Activated CD4-positive, alpha-beta memory T cell treated with anti-CD3 and anti-CD28 coated beads for 36 hours (primary cell): ENCODE data around the gene HSBP1L1. TPM values are rescaled to one million over a fixed set of nuclear protein-coding genes. Genes with fewer than 3 reads are reported as not detected.
A peak's percentile ranks its signal among the peaks of the same experiment; 100 is the strongest.

Experiments
- CTCF ChIA-PET: fragments of 350-600 bp; sonication (Branson Sonifier 250); formaldehyde crosslinking; loops from one replicate; lab custom pipeline; 2021; ENCODE audit warnings: antibody characterized with exemption, inconsistent platforms; lab: Charles Lee
- POLR2A ChIA-PET: fragments of 350-600 bp; sonication (Branson Sonifier 250); formaldehyde crosslinking; loops from one replicate; lab custom pipeline; 2021; ENCODE audit warnings: antibody characterized with exemption; lab: Charles Lee
- DNase-seq: peaks from one replicate; pipeline ENCODE4 v3.0.0-alpha.2; 2020
- H3K27ac Mint-ChIP-seq: one replicate; pipeline ENCODE4 v1.8.0; 2021; ENCODE audit warnings: mixed read lengths
- H3K27me3 Mint-ChIP-seq: one replicate; pipeline ENCODE4 v1.8.0; 2021; ENCODE audit warnings: mixed read lengths
- H3K36me3 Mint-ChIP-seq: one replicate; pipeline ENCODE4 v1.8.0; 2021; ENCODE audit warnings: mixed read lengths
- H3K4me1 Mint-ChIP-seq: one replicate; pipeline ENCODE4 v1.8.0; 2021; ENCODE audit warnings: low read depth, mixed read lengths
- H3K4me3 Mint-ChIP-seq: one replicate; pipeline ENCODE4 v1.8.0; 2021; ENCODE audit warnings: mild to moderate bottlenecking, mixed read lengths
- H3K9me3 Mint-ChIP-seq: one replicate; pipeline ENCODE4 v1.8.0; 2021; ENCODE audit warnings: mixed read lengths
- intact Hi-C: fragments of 100-400 bp; cut with micrococcal nuclease; formaldehyde crosslinking; loops from one replicate; pipeline ENCODE4 v1.15.1; 2023
- total RNA-seq, 2 experiments: library from RNA; stranded (reverse); gene quantifications; one replicate each; pipeline ENCODE4 v1.2.3, GENCODE V29; 2021

HSBP1L1 gene
- total RNA-seq, 2 experiments from 2014 or later = 8.5 to 8.8 TPM

- Mint-ChIP-seq H3K9me3 (no peaks in the 10 kb centered on the region), H3K4me1 (peaks cover 37% of the 10 kb centered on the region), H3K4me3 (peak overlapping the region; percentile 79), H3K27ac (peak overlapping the region; percentile 42), H3K36me3 (peaks cover 9% of the 10 kb centered on the region), H3K27me3 (no peaks in the 10 kb centered on the region)
- peak; percentile 30 for DNase-seq
- intact Hi-C loops = loop anchor here (1.0 to 2.0 kb wide), 6 partner anchors 13 to 271 kb away; partner anchors contain the start of genes ADNP2, CTDP1, RBFA and TXNL4A
- CTCF ChIA-PET = interaction anchor here (1.0 to 1.2 kb wide), 3 partner anchors 13 to 37 kb away, joined by 3 to 4 read pairs (median 4); no protein-coding TSS in a partner anchor
- POLR2A ChIA-PET = interaction anchor here (1.6 to 2.3 kb wide), 3 partner anchors 11 to 37 kb away, joined by 4 to 12 read pairs (median 8); partner anchors contain the start of genes HSBP1L1 and TXNL4A
Measured at GRCh38 chr18:79950515-79951341, 13.7 kb upstream of the HSBP1L1 start.

- H3K27ac Mint-ChIP-seq = peak within 1 kb of the TSS; percentile 42
- ChIA-PET POLR2A (interaction anchor here (1.1 to 2.3 kb wide), 4 partner anchors 9 to 36 kb away, joined by 3 to 12 read pairs (median 6); partner anchors contain the start of genes HSBP1L1 and TXNL4A), CTCF (interaction anchor here (0.6 to 1.2 kb wide), 4 partner anchors 10 to 795 kb away, joined by 3 to 4 read pairs (median 4); no protein-coding TSS in a partner anchor)
- peaks cover 29% of the 10 kb centered on the region for H3K4me1 Mint-ChIP-seq
- intact Hi-C loops = loop anchor here (1.0 to 2.0 kb wide), 6 partner anchors 12 to 272 kb away; partner anchors contain the start of genes ADNP2, CTDP1, RBFA and TXNL4A
- peak within 1 kb of the TSS; percentile 79 for H3K4me3 Mint-ChIP-seq
- no peaks in the 10 kb centered on the region for H3K27me3 Mint-ChIP-seq
- H3K36me3 Mint-ChIP-seq = peaks cover 9% of the 10 kb centered on the region
- no peaks in the 10 kb centered on the region for H3K9me3 Mint-ChIP-seq
- DNase-seq = peak; percentile 95
Measured at GRCh38 chr18:79951545-79952455, 12.6 kb upstream of the HSBP1L1 start, which contains the start of gene SLC66A2. SLC66A2 (minus strand) TSS chr18:79951653; CDS start chr18:79950926, 727 bp downstream.

GRCh38 chr18:79952456-79952995 is 11.9 kb upstream of the HSBP1L1 start:
- intact Hi-C loops = no loop called here

GRCh38 chr18:79952996-79953559 is 11.4 kb upstream of the HSBP1L1 start:
- Mint-ChIP-seq H3K9me3 (no peaks in the 10 kb centered on the region), H3K27me3 (no peaks in the 10 kb centered on the region), H3K36me3 (peaks cover 9% of the 10 kb centered on the region), H3K27ac (no peak overlapping the region), H3K4me1 (peaks cover 29% of the 10 kb centered on the region), H3K4me3 (no peak overlapping the region)
- POLR2A ChIA-PET = no interaction called here
- CTCF ChIA-PET = interaction anchor here (1.6 kb wide), 1 partner anchor 11 kb away, joined by 5 read pairs; the partner anchor contains the start of gene HSBP1L1
- intact Hi-C loops = no loop called here
- DNase-seq = no peak

More at GRCh38 chr18:79952456-79952995, 11.9 kb upstream of the HSBP1L1 start:
- Mint-ChIP-seq H3K9me3 (no peaks in the 10 kb centered on the region), H3K4me1 (peaks cover 29% of the 10 kb centered on the region), H3K4me3 (no peak overlapping the region), H3K27me3 (no peaks in the 10 kb centered on the region), H3K27ac (no peak overlapping the region), H3K36me3 (peaks cover 9% of the 10 kb centered on the region)
- ChIA-PET POLR2A (interaction anchor here (1.1 to 2.3 kb wide), 3 partner anchors 10 to 35 kb away, joined by 3 to 12 read pairs (median 8); partner anchors contain the start of genes HSBP1L1 and TXNL4A), CTCF (no interaction called here)
- DNase-seq = no peak

GRCh38 chr18:79953971-79954651 is 10.3 kb upstream of the HSBP1L1 start:
- Mint-ChIP-seq H3K9me3 (no peaks in the 10 kb centered on the region), H3K36me3 (peaks cover 3% of the 10 kb centered on the region), H3K27ac (no peak overlapping the region), H3K4me1 (peaks cover 22% of the 10 kb centered on the region), H3K4me3 (no peak overlapping the region), H3K27me3 (no peaks in the 10 kb centered on the region)
- intact Hi-C loops = no loop called here
- CTCF ChIA-PET = interaction anchor here (0.9 to 1.6 kb wide), 2 partner anchors 9 to 10 kb away, joined by 4 to 5 read pairs; partner anchors contain the start of gene HSBP1L1
- peak; percentile 54 for DNase-seq
- POLR2A ChIA-PET = no interaction called here

- Mint-ChIP-seq H3K27me3 (no peaks in the 10 kb centered on the region), H3K4me3 (no peak overlapping the region), H3K4me1 (peaks cover 18% of the 10 kb centered on the region), H3K27ac (no peak overlapping the region), H3K9me3 (no peaks in the 10 kb centered on the region), H3K36me3 (peaks cover under 1% of the 10 kb centered on the region)
- no peak for DNase-seq
- intact Hi-C loops = no loop called here
- POLR2A ChIA-PET = no interaction called here
- CTCF ChIA-PET = interaction anchor here (0.9 to 1.6 kb wide), 2 partner anchors 8 to 10 kb away, joined by 4 to 5 read pairs; partner anchors contain the start of gene HSBP1L1
Measured at GRCh38 chr18:79954791-79955190, 9.7 kb upstream of the HSBP1L1 start.

GRCh38 chr18:79955302-79956075 is 9.0 kb upstream of the HSBP1L1 start:
- Mint-ChIP-seq H3K27me3 (no peaks in the 10 kb centered on the region), H3K27ac (no peak overlapping the region), H3K4me1 (peaks cover 18% of the 10 kb centered on the region), H3K4me3 (no peak overlapping the region), H3K36me3 (no peaks in the 10 kb centered on the region), H3K9me3 (no peaks in the 10 kb centered on the region)
- intact Hi-C loops = no loop called here
- POLR2A ChIA-PET = no interaction called here
- CTCF ChIA-PET = no interaction called here
- DNase-seq = peak; percentile 60

- POLR2A ChIA-PET = no interaction called here
- no peaks in the 10 kb centered on the region for H3K36me3 Mint-ChIP-seq
- peaks cover 20% of the 10 kb centered on the region for H3K4me1 Mint-ChIP-seq
- H3K27me3 Mint-ChIP-seq = no peaks in the 10 kb centered on the region
- no peaks in the 10 kb centered on the region for H3K9me3 Mint-ChIP-seq
- no peak for DNase-seq
- intact Hi-C loops = no loop called here
- no peak overlapping the region for H3K27ac Mint-ChIP-seq
- H3K4me3 Mint-ChIP-seq = no peak overlapping the region
- CTCF ChIA-PET = no interaction called here
Measured at GRCh38 chr18:79956276-79956675, 8.2 kb upstream of the HSBP1L1 start.

- H3K4me3 Mint-ChIP-seq = no peak overlapping the region
- peaks cover 4% of the 10 kb centered on the region for H3K27me3 Mint-ChIP-seq
- no peaks in the 10 kb centered on the region for H3K9me3 Mint-ChIP-seq
- ChIA-PET CTCF (interaction anchor here (0.9 to 1.3 kb wide), 2 partner anchors 10 to 197 kb away, joined by 3 read pairs; no protein-coding TSS in a partner anchor), POLR2A (no interaction called here)
- peaks cover 34% of the 10 kb centered on the region for H3K4me1 Mint-ChIP-seq
- no peak overlapping the region for H3K27ac Mint-ChIP-seq
- no peaks in the 10 kb centered on the region for H3K36me3 Mint-ChIP-seq
- DNase-seq = no peak
- intact Hi-C loops = no loop called here
Measured at GRCh38 chr18:79958981-79959380, 5.5 kb upstream of the HSBP1L1 start.
